Occipital lobe (tissue), 2 donors: ENCODE measurements around the gene ERG28. TPM values are rescaled to one million over a fixed set of nuclear protein-coding genes. Genes with fewer than 3 reads are reported as not detected.
"Not testable (repeated sequence)": the region's sequence is repeated elsewhere in the genome, so short reads cannot be mapped to it uniquely, and the experiment has no call there.

Experiments used
- DNase-seq: peaks from one replicate; lab custom pipeline; 2025; lab: John Stamatoyannopoulos, UW
- total RNA-seq: library from RNA; depleted of rRNA; stranded (reverse); fragments of >200 nt; gene quantifications from one replicate; pipeline ENCODE4 v1.2.3, GENCODE V29; 2014

ERG28 gene
- total RNA-seq = 9.2 TPM

GRCh38 chr14:75660630-75661498 lies at the start of gene ERG28, which contains the start of gene TTLL5:
Gene ERG28 (minus strand): TSS chr14:75660876. CDS start chr14:75657502, 3,374 bp downstream.
Gene TTLL5 (plus strand): TSS chr14:75661246. CDS start chr14:75663150, 1,904 bp downstream.
- peak; percentile 98 for DNase-seq

- peak; percentile 49 for DNase-seq
Measured at GRCh38 chr14:75709207-75709812, 48.6 kb upstream of the ERG28 start.

- no peak for DNase-seq
Measured at GRCh38 chr14:75705014-75705413, 44.3 kb upstream of the ERG28 start.

DNA sequence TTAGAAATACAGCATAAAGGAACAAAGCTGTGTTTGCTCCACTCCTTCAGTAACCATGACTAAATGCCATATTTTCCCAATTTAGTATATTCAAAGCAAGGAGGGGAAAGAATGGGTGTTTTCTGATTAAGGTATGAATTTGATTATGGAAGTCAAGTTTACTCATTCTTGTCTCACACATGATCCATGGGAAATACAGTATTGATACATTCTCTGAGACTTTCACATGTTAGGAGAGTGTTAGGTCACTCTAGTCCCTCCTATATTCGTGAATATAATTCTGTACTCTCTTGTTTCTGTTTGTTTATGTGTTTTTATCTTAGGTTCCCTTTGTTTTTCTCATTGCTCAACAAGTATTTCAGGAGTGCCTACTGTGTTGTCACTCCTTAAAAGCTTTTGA lies 42.8 kb upstream of the ERG28 start:
- DNase-seq = no peak

DNA sequence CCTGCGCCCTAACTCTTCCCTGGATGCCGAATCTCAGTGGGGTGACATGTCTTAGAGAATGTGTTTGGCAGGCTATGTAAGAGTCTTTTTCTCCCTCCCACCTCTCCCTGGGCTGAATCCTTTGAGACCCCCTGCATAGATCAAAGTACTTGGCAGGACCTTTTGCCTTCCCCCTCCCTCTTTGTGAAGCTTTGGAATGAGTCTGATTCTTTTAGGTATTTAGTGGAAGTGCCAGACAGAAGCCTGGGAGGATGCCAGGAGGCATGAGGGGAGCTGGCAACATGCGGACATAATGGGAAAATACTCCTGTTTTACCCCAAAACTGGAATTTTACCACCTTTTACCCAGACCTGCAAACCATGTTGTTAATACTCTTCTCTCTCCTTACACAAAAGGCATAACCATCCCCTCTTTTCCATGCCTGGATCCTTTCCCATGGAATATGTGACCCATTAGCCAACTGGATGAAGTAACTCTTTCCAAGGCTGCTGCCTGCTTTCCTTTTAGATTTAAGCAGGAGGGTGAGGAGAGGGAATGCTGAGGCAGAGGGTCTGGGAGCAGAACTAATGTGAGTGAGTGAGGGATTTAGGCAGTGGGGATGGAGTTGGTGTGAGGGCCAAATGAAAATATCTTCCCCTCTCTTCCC lies 42.1 kb upstream of the ERG28 start:
- DNase-seq = no peak

GRCh38 chr14:75702122-75702521 lies 41.4 kb upstream of the ERG28 start:
- no peak for DNase-seq

DNA sequence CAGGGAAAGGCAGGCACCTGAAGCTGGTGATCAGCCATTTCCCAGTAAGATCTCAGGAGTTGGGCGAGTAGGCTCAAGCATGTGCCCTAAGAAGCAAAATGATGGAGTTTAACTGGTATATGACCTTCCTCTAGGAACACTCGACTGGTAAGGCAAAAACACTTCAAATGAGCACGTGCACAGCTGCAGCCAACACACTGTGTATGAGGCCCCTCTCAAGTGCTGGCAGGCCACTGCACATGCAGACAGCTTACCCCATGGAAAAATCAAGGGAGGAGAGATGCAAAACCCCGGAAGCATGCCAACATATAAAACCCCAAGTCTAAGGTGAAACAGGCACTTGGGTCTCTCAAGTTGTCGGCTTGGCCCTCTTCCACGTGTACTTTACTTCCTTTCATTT lies 39.6 kb upstream of the ERG28 start:
- no peak for DNase-seq

GRCh38 chr14:75699331-75699730 lies 38.7 kb upstream of the ERG28 start:
- no peak for DNase-seq

GRCh38 chr14:75697918-75698317 lies 37.2 kb upstream of the ERG28 start:
- no peak for DNase-seq

DNA sequence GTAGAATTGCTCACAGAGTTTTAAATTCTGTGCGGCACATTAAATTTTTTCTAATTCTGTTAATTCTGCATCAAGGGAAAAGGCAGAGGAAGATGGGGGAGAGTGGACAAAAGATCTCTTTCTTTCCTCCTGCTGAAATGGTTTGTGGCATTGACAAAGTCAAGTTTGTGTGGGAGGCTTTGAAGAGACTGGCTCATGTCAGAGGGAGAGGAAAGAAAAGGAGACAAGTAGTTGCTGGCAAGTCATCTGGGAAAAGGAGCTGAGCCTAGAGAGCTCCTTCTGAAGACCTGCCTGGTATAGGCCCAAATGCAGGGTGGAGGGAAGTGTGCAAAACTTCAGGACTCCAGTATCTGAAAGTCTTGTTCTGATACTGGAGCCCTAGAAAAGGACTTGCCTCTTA lies 36.7 kb upstream of the ERG28 start:
- no peak for DNase-seq

- DNase-seq = not testable (repeated sequence)
Measured at GRCh38 chr14:75695025-75695424, 34.3 kb upstream of the ERG28 start.

- no peak for DNase-seq
Measured at GRCh38 chr14:75690010-75690409, 29.3 kb upstream of the ERG28 start.

GRCh38 chr14:75689012-75689411 lies 28.3 kb upstream of the ERG28 start:
- no peak for DNase-seq

DNA sequence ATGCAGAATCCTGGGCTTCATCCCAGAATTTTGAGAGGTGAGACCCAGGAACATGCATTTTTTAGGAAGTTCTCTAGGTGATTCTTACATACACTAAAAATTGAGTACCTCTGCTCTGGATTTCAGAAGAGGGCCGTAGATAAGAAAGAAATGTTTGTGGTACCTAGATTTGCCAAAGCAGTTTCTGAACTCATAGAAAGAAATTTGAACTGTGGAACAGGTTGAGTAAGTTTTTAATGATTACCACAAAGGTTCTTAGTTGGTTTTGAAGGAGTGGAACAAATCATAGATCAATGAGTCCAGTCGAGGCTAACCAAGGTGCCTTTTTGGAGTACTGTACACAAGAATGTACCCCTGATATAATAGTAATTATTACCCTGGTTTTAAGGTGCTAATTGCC lies 25.2 kb upstream of the ERG28 start:
- no peak for DNase-seq

DNA sequence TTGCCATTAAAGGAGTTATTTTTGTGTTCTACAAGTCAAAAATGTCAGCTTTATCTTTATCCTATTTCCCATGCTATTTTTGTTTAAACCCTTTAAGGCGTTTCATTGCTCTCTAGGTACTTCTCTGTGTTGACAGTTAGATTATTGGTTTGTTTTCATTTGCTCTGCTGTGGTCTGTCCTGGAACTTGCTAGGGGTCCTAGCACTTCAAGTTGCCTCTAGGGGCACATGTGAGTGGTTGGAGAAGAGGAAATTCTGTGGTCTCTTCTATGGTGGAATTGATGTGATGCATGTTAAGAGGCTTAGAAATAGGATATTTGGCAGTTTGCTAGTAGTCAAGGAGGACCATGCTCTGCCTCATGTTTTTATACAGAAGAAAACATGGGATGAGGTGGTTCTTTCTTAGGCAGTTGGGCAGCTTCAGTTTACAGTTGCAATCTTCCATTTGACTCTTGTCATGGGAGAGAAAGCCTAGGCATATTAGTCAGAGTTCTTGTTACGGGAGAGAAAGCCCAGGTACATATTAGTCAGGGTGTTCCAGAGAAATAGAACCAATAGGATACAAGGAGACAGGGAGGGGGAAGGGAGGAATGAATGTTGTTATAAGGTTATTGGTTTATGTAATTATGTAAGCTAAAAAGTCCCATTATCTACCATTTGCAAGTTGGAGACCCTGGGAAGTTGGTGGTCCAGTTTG lies 14.7 kb upstream of the ERG28 start:
- no peak for DNase-seq

- DNase-seq = no peak
Measured at GRCh38 chr14:75673345-75674035, 12.8 kb upstream of the ERG28 start.

- DNase-seq = no peak
Measured at GRCh38 chr14:75672605-75673192, 12.0 kb upstream of the ERG28 start.

GRCh38 chr14:75667099-75667765 lies 6.6 kb upstream of the ERG28 start:
- no peak for DNase-seq

DNA sequence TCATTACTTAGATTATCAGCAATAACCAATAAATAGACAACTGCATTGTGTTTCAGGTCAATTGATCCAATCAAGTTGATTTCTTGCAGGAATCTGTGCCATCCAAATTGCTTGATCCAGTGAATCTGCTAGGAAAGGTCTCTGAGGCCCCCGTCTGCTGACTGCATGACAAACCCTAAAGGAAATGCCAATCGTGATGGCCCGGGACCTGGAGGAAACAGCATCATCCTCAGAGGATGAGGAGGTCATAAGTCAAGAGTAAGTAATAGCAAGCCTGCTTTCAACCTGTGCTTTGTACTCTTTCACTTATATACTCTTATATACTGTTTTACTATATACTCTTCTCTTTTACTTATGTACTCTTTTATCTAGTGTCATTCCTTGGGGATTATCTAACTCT lies 2.3 kb upstream of the ERG28 start:
- DNase-seq = no peak

- no peak for DNase-seq
Measured at GRCh38 chr14:75661499-75661814, 781 bp upstream of the ERG28 start.
